ENCODE data around the gene SNRNP35. TPM values are rescaled to one million over a fixed set of nuclear protein-coding genes. Genes with fewer than 3 reads are reported as not detected.

SNRNP35 gene
- total and polyA plus RNA-seq, 9 of the 15 experiments (the other 6 are each of a cell fraction or from before 2014, with no cell fraction given) = 17.7 to 41.0 (median 25.5) TPM

DNA sequence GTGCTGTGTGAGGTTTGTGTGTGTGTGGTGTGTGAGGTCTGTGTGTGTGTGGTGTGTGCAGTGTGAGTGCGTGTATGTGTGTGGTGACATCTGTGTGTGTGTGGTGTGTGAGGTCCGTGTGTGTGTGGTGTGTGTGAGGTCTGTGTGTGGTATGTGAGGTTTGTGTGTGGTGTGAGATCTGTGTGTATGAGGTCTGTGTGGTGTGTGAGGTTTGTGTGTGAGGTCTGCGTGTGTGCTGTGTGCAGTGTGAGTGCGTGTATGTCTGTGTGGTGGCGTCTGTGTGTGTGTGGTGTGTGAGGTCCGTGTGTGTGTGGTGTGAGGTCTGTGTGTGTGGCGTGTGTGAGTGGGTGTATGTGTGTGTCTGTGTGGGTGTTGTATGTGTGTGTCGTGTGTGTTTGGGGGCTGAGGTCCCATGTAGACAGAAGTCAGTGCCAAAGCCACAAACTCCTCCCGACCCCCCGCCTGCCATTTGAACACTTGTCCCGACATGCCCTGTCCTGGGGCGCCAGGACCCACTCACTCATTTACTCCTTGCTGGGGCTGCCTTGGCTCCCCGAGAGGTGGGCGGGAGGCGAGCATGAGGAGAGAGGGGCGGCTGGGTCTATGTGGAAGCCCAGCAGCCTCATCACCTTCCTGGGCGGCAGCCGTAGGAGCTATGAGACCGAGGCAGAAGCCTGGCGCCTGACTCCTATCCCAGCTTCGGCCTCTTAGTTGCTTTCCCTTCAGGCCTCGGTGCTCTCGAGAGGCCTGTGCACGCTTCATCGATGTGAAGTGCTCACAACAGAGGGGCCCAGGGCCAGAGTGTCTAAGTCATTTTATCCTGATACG lies 55.1 kb downstream of the SNRNP35 start (continued):
- TF ChIP-seq, protein P1, sequence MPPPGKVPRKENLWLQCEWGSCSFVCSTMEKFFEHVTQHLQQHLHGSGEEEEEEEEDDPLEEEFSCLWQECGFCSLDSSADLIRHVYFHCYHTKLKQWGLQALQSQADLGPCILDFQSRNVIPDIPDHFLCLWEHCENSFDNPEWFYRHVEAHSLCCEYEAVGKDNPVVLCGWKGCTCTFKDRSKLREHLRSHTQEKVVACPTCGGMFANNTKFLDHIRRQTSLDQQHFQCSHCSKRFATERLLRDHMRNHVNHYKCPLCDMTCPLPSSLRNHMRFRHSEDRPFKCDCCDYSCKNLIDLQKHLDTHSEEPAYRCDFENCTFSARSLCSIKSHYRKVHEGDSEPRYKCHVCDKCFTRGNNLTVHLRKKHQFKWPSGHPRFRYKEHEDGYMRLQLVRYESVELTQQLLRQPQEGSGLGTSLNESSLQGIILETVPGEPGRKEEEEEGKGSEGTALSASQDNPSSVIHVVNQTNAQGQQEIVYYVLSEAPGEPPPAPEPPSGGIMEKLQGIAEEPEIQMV (tag; conservative IDR thresholded peaks at IDR 0.05; ENCODE audit: low read depth) = no peak
- no peak for TF ChIP-seq TGIF2 (CRISPR knock-in tag; IDR thresholded peaks at IDR 0.05)
- TF ChIP-seq, protein P2, sequence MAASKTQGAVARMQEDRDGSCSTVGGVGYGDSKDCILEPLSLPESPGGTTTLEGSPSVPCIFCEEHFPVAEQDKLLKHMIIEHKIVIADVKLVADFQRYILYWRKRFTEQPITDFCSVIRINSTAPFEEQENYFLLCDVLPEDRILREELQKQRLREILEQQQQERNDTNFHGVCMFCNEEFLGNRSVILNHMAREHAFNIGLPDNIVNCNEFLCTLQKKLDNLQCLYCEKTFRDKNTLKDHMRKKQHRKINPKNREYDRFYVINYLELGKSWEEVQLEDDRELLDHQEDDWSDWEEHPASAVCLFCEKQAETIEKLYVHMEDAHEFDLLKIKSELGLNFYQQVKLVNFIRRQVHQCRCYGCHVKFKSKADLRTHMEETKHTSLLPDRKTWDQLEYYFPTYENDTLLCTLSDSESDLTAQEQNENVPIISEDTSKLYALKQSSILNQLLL (CRISPR knock-in tag; IDR thresholded peaks at IDR 0.05; ENCODE audit: borderline replicate concordance) = no peak
- TF ChIP-seq, protein P3, sequence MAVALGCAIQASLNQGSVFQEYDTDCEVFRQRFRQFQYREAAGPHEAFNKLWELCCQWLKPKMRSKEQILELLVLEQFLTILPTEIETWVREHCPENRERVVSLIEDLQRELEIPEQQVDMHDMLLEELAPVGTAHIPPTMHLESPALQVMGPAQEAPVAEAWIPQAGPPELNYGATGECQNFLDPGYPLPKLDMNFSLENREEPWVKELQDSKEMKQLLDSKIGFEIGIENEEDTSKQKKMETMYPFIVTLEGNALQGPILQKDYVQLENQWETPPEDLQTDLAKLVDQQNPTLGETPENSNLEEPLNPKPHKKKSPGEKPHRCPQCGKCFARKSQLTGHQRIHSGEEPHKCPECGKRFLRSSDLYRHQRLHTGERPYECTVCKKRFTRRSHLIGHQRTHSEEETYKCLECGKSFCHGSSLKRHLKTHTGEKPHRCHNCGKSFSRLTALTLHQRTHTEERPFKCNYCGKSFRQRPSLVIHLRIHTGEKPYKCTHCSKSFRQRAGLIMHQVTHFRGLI (CRISPR knock-in tag; IDR thresholded peaks at IDR 0.05) = no peak
- no peak for TF ChIP-seq ZBTB1 (CRISPR knock-in tag; IDR thresholded peaks at IDR 0.05; ENCODE audit: borderline replicate concordance, low read depth)
- no peak for TF ChIP-seq ZNF57 (CRISPR knock-in tag; IDR thresholded peaks at IDR 0.05)

Measured in K562 (cell line).